ENCODE measurements around the gene EZR. TPM values are rescaled to one million over a fixed set of nuclear protein-coding genes. Genes with fewer than 3 reads are reported as not detected.

The EZR gene
- total and polyA plus RNA-seq, 7 donors: 19.1 to 61.7 (median 30.9) TPM

- DNase-seq: no peak
- H3K9me3 ChIP-seq: no peaks in the 10 kb centered on the region
- intact Hi-C loops (cut with DNase I): no loop called here
- no peak overlapping the region for H3K27ac ChIP-seq
- WGBS, 3 donors: 100% methylated on average over 1 of the region's 1 CpG
- H3K36me3 ChIP-seq (ENCODE audit: insufficient read depth in 1 of 2, low read depth in 1 of 2): no peaks in the 10 kb centered on the region
- no peak overlapping the region for H3K4me3 ChIP-seq
- H3K4me1 ChIP-seq: no peaks in the 10 kb centered on the region
- no peak for ATAC-seq
- H3K27me3 ChIP-seq (ENCODE audit: insufficient read depth in 3 of 3, low read length in 2 of 3): no peaks in the 10 kb centered on the region
- TF ChIP-seq CTCF (IDR thresholded peaks at IDR 0.05): no peak
Observed at GRCh38 chr6:158739673-158740072, 79.5 kb downstream of the EZR start.

GRCh38 chr6:158737710-158738615, 81.2 kb downstream of the EZR start:
- no peaks in the 10 kb centered on the region for H3K9me3 ChIP-seq
- TF ChIP-seq CTCF (IDR thresholded peaks at IDR 0.05): no peak
- 75 to 86% (median 82%) methylated on average over 12 of the region's 12 CpGs for WGBS, 3 donors
- no peaks in the 10 kb centered on the region for H3K36me3 ChIP-seq (ENCODE audit: insufficient read depth in 1 of 2, low read depth in 1 of 2)
- peak; percentile 86 to 93 (median 90) for ATAC-seq
- no peaks in the 10 kb centered on the region for H3K4me1 ChIP-seq
- H3K27me3 ChIP-seq (ENCODE audit: insufficient read depth in 3 of 3, low read length in 2 of 3): no peaks in the 10 kb centered on the region
- peak overlapping the region; percentile 66 for H3K27ac ChIP-seq
- no peak overlapping the region for H3K4me3 ChIP-seq
- intact Hi-C loops (cut with DNase I): no loop called here
- DNase-seq: no peak

GRCh38 chr6:158737082-158737709, 82.0 kb downstream of the EZR start:
- TF ChIP-seq CTCF (IDR thresholded peaks at IDR 0.05): no peak
- Histone ChIP-seq H3K27me3 (ENCODE audit: insufficient read depth in 3 of 3, low read length in 2 of 3) (no peaks in the 10 kb centered on the region), H3K9me3 (no peaks in the 10 kb centered on the region), H3K36me3 (ENCODE audit: insufficient read depth in 1 of 2, low read depth in 1 of 2) (no peaks in the 10 kb centered on the region), H3K27ac (peak overlapping the region; percentile 66), H3K4me3 (no peak overlapping the region), H3K4me1 (no peaks in the 10 kb centered on the region)
- WGBS, 3 donors: 66 to 85% (median 73%) methylated on average over 3 of the region's 3 CpGs
- intact Hi-C loops (cut with DNase I): no loop called here
- ATAC-seq (peak in 3 of 4 donors; percentile 9 to 28 (median 21)), DNase-seq (no peak)

- ATAC-seq: no peak
- WGBS, 3 donors: 83 to 91% (median 86%) methylated on average over 3 of the region's 3 CpGs
Observed at GRCh38 chr6:158735009-158735408, 84.2 kb downstream of the EZR start.

More at GRCh38 chr6:158735009-158735408, 84.2 kb downstream of the EZR start:
- TF ChIP-seq CTCF (IDR thresholded peaks at IDR 0.05): no peak
- Histone ChIP-seq H3K4me3 (no peak overlapping the region), H3K27ac (no peak overlapping the region), H3K36me3 (ENCODE audit: insufficient read depth in 1 of 2, low read depth in 1 of 2) (peaks cover 0 to under 1% of the 10 kb centered on the region in 2 donors), H3K4me1 (no peaks in the 10 kb centered on the region), H3K27me3 (ENCODE audit: insufficient read depth in 3 of 3, low read length in 2 of 3) (no peaks in the 10 kb centered on the region), H3K9me3 (no peaks in the 10 kb centered on the region)
- no peak for DNase-seq
- intact Hi-C loops (cut with DNase I): no loop called here

All from psoas muscle (tissue), 8 donors.